ENCODE data around the gene NHLRC2.

NHLRC2 gene

DNA sequence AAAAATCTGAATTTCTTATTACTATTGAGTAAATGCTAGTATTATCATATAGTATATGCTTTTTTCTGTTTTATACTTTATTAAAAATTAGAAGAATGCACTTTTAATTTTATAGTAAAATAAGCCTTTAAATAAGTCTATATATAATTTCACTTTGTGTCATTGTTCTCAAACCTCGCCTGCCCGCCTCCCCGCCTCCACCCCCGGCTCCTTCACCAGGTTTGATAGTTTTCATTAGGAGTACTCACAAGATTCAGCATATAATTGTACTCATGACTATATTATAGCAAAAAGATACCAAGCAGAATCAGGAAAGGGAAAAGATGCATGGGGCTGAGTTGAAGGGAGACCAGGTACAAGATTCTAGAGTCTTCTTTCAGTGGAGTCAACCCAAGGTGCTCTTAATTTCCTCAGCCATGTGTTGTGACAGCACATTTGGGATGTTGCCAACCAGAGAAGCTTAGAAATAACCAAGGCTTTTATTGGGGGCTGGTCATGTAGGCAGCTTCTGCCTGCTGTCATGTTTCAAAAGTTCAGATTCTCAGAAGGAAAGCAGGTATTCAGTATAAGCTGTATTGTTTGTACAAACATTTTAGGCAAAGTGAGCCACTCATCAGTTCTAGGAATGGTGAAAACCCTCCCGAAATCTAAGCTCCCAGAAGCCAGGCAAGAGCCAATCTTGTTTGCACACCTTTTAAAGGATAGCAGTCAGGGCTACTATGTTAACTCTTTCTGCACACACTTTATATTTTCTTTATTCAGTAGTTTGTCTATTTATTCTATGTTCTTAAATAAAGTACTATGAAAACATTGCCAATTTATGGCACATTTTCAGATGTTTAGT is 12.3 kb downstream of the NHLRC2 start:
- DNase-seq = peak in 1 of 14 donors; percentile 13

DNA sequence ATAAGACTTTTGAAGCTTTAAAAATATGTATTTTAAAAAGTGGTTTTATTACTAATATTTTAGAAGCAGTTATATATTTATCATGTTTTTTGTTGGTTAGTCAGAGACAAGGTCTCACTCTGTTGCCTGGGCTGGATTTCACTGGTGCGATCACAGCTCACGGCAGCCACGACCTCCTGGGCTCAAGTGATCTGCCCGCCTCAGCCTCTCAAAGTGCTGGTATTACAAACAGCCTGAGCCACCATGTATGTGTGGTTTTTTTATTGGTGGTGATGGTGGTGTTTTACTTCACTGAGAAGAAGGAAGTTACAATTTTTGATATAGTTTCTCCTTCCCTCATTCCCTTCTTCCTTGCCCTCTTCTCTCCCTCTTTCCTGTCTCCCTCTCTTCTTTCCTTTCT is 13.4 kb downstream of the NHLRC2 start:
- DNase-seq = no peak

DNA sequence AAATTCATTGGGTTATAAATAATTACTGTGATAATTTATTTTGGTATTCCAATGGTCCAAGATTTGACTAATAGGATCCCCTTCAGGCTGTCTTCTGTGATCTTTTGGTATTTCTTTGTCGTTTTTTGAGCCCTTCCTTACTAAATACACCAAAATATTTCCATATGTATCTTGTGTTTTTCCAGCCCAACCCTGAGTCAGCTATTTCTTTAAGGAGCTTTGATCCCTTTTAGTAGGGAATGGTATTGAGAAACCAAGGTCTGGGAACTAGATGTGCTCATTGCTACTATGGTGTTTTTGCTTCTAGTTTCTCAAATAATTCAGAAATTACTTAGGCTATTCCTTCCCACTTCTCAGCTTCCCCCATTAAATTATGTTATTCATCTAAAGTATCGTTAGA is 15.3 kb downstream of the NHLRC2 start:
- DNase-seq = no peak

DNA sequence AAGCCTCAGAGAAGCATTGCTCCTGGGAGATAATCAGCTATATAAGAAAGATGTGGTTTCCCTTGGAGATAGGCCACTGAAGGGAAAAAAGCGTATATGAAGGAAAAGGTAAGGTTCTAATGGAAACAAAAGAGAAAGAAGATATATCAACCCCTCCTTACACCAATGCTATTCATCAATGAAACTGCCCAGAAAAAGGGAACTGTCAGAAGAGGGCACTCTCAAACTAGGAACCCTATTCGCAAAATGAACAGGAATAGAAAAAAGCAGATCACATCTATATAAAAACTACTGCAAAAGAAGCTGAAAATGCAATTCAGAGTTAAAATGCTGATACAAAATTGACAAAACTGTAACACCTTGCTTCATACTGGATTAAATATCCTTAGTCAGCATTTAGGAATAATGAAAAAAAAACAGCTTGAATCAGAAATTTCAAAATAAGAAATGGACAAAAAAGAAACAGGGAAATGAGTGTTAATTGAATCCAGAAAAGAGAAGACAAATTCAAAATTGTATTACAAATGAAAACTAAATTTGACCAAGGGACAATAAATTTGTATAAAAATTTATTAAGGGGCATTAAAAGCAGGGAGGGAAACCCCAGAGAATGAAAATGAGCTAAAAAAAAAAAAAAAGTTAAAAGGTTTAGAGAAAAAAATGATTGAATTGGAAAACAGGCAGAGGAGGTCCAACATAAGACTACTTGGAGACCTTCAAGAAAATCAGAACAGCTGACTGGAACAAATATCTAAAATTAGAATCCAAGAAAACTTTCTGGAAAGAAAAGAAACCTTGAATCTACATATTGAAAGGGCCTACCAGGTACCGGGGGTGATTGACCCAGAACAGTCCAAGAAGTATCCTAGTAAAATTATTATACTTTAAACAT is 17.9 kb downstream of the NHLRC2 start:
- DNase-seq = no peak

DNA sequence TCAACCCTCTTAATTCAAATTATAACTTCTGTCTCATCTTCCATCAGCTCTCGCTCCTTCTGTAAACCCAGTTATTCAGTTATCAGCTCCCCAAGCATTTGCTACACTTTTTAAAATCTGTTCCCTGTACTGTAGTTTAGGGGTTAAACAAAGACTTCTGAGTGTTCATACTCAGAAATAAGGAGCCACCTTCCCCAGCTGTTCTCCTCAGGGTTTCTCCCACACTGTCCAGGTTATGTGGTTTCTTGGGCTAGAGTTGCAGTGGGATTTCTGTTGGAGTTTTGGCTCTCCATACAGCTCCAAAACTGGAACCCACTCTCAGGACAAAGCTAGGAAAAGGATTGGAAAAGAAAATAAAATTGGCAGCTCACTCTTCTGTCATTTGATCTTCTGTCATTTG is 20.8 kb downstream of the NHLRC2 start:
- DNase-seq = no peak

DNA sequence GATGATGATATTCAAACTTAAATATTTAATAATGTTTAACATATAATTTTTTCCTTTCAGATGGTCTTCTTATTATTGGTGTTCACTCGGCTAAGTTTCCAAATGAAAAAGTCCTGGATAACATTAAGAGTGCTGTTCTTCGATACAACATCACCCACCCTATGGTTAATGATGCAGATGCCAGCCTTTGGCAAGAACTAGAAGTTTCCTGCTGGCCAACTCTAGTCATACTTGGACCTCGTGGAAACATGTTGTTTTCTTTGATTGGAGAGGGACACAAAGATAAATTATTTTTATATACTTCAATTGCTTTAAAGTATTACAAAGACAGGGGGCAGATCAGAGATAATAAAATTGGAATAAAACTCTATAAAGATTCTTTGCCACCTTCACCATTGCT is 22.0 kb downstream of the NHLRC2 start:
- DNase-seq = no peak

DNA sequence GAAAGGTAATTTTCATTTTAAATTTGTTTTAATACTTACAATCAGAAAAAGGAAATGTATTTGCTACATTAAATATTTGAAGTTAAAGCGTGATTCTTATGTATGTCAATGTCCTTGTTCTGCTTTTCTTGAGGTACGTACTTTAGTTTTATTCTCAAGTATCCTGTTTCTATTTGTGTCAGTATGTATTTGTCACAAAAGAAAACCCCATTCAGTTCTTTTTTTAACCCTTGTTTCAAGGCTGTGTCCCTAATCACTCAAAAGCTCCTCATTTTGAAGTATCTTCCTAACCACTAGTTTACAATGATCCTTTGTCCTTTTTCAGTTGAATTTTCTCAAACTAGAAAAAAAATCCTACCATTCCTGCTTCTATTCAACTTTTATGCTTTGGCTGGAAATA is 25.2 kb downstream of the NHLRC2 start:
- DNase-seq = no peak

DNA sequence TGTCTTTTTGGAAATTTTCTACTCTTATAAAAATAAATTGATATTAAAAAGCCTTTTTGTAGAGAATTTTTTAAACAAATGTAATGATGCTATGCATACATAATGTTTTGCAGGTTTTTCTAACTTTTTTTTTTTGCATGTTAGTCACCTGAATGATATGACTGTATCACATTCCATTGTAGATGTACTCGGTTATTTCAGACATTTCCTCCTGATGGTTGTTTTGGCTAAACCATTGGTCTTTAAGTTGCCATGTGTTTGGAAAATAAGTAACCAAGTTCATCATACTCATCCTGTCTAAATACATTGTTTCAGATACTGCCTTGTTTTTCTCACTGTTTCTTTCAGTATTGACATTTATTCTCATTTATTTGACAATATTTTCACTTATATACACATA is 25.8 kb downstream of the NHLRC2 start:
- DNase-seq = no peak

DNA sequence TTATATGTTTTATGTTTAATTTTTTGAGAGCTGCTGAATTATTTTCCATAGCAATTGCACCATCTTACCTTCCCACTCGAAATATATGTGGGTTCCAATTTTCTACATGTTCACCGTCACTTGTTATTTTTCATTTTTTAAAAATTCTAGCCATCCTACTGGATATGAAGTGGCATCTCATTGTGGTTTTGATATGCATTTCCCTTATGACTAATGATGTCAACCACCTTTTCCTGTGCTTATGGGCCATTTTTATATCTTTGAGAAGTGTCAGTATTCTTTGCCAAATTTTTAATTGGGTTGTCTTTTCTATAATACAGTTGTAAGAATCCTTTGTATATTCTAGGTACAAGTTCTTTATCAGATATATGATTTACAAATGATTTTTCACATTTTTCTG is 27.8 kb downstream of the NHLRC2 start:
- DNase-seq = no peak

DNA sequence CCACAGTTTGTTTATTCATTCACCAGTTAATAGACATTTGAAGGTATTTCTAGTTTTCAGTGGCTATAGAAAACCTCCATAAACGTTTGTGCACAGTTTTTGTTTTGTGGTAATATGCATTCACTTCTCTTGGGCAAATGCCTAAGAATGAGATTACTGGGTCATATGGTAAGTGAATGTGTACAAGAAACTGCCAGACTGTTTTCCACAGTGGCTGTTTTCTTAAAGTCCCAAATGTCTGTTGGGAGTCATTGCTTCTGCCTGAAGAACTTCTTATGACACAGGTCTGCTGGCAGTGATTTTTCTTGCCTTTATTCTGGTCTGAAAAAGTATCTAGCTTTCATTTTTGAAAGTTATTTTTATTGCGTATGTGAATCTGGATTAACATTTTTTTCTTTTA is 35.5 kb downstream of the NHLRC2 start:
- no peak for DNase-seq

DNA sequence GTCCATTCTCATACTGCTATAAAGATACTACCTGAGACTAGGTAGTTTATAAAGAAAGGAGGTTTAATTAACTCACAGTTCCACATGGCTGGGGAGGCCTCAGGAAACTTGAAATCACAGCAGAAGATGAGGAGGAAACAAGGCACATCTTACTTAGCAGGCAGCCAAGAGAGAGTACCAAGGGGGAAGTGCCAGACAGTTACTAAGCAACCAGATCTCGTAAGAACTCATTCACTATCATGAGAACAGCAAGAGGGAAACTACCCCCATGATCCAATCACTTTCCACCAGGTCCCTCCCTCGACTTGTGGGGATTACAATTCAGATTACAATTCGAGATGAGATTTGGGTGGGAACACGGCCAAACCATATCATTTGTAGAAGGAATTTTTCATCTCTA is 36.3 kb downstream of the NHLRC2 start:
- no peak for DNase-seq

GRCh38 chr10:113891476-113891875 is 37.0 kb downstream of the NHLRC2 start:
- peak in 7 of 14 donors; percentile 1 to 27 (median 8) for DNase-seq

GRCh38 chr10:113893570-113893969 is 39.1 kb downstream of the NHLRC2 start:
- DNase-seq = no peak

GRCh38 chr10:113894581-113894980 is 40.1 kb downstream of the NHLRC2 start:
- no peak for DNase-seq

GRCh38 chr10:113895018-113895417 is 40.6 kb downstream of the NHLRC2 start:
- DNase-seq = no peak

GRCh38 chr10:113897693-113898618 is 43.5 kb downstream of the NHLRC2 start:
- DNase-seq = peak in 8 of 14 donors; percentile 3 to 41 (median 16)

DNA sequence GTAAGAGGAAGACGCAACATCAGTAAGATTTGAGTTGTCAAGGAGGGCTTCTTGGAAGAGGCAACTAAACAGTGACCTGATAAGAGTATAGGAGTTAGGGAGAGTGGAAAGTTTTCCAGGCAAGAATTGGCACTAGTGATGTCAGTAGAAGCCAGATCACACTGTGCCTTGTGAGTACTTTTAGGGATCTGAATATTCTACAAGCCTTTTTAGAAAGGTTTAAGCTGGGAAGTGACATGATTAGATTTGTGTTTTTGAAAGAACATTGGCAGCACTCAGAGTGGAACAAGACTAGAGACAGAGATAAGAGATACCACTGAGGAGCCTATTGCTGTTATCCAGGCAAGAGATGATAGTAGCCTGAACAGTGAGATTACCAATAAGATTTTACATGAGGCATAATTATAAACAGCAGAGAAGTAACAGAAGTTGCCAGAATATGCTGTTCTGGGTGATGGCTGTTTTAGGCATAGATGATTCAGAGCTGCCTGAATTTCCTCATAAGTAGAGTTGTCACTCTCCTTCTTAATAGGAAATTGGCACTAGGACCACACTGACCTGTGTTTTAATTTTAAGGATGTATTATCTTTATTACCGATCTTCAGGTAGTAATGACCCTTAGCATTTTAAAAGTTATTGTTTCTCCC is 45.6 kb downstream of the NHLRC2 start:
- DNase-seq = no peak

GRCh38 chr10:113905756-113906155 is 51.3 kb downstream of the NHLRC2 start:
- no peak for DNase-seq

- no peak for DNase-seq
These were observed 52.7 kb downstream of the NHLRC2 start for GRCh38 chr10:113907166-113907565.

GRCh38 chr10:113908236-113908635 is 53.8 kb downstream of the NHLRC2 start:
- DNase-seq = no peak

DNA sequence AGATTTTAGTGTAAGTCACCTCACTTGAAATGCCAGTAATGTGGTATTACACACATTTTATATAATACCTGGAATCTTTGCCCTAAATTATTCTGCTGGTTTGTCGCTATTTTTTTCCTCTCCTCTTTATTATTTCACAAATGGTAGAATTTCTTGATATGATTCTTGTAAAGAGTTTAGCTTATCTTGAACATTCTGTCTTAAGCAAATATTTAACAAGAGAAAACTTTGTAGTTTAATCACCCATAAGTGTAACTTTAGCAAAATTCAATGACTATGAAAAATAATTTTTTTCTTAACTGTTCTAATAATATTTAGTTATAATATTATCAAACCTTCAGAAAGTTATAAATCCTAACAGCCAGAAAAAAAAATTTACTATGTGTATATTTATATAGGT is 56.7 kb downstream of the NHLRC2 start:
- DNase-seq = no peak

GRCh38 chr10:113911839-113912238 is 57.4 kb downstream of the NHLRC2 start:
- DNase-seq = no peak

Data from C1 segment of cervical spinal cord (tissue), 14 donors.